CD4-positive, alpha-beta memory T cell (primary cell): ENCODE data around the gene TOMM40. TPM values are rescaled to one million over a fixed set of nuclear protein-coding genes. Genes with fewer than 3 reads are reported as not detected.
"Not testable (repeated sequence)": the region's sequence is repeated elsewhere in the genome, so short reads cannot be mapped to it uniquely, and the experiment has no call there.

Experiments used
- CTCF ChIA-PET: fragments of 350-600 bp; sonication (Branson Sonifier 250); formaldehyde crosslinking; loops from one replicate; lab custom pipeline; 2021; ENCODE audit warnings: inconsistent platforms; ENCODE audit not compliant: partially characterized antibody; lab: Charles Lee
- POLR2A ChIA-PET: fragments of 350-600 bp; sonication (Branson Sonifier 250); formaldehyde crosslinking; loops from one replicate; lab custom pipeline; 2021; ENCODE audit not compliant: partially characterized antibody; lab: Charles Lee
- DNase-seq, 5 donors: peaks; one replicate each; pipeline versions ENCODE4 v3.0.0 to v3.0.0-alpha.2; 2020 to 2022; ENCODE audit warnings: mixed read lengths in 1 of 5
- H3K27ac ChIP-seq: one replicate; pipeline ENCODE4 v1.7.0; 2013; ENCODE audit warnings: low read depth, low read length
- H3K27me3 ChIP-seq: 2 replicates; pipeline ENCODE4 v1.7.0; 2013; ENCODE audit warnings: mild to moderate bottlenecking, low read length, moderate library complexity; ENCODE audit not compliant: insufficient read depth
- H3K36me3 ChIP-seq: 2 replicates; pipeline ENCODE4 v1.7.0; 2013; ENCODE audit warnings: mild to moderate bottlenecking, low read length, moderate library complexity; ENCODE audit not compliant: insufficient read depth
- H3K4me1 ChIP-seq: 2 replicates; pipeline ENCODE4 v1.7.0; 2013; ENCODE audit warnings: mild to moderate bottlenecking, low read length, moderate library complexity; ENCODE audit not compliant: insufficient read depth
- H3K4me3 ChIP-seq, 2 donors: one replicate each; pipeline ENCODE4 v1.7.0; 2013; ENCODE audit warnings: low read length in 2 of 2, mild to moderate bottlenecking in 1 of 2
- H3K9me3 ChIP-seq, 2 donors: one replicate each; pipeline ENCODE4 v1.7.0; 2013; ENCODE audit warnings: low read length in 2 of 2, control low read depth in 1 of 2; ENCODE audit not compliant: control insufficient read depth in 1 of 2
- H3K27ac Mint-ChIP-seq, 7 donors: one replicate each; pipeline ENCODE4 v1.8.0; 2020 to 2021; ENCODE audit warnings: mixed read lengths in 7 of 7, mild to moderate bottlenecking in 6 of 7, inconsistent platforms in 3 of 7, moderate library complexity in 3 of 7
- H3K27me3 Mint-ChIP-seq, 2 donors: one replicate each; pipeline ENCODE4 v1.8.0; 2020 to 2021; ENCODE audit warnings: mixed read lengths in 2 of 2
- H3K36me3 Mint-ChIP-seq, 2 donors: one replicate each; pipeline ENCODE4 v1.8.0; 2020 to 2021; ENCODE audit warnings: mixed read lengths in 2 of 2, inconsistent platforms in 1 of 2, mild to moderate bottlenecking in 1 of 2
- H3K4me1 Mint-ChIP-seq, 4 donors: one replicate each; pipeline ENCODE4 v1.8.0; 2020 to 2021; ENCODE audit warnings: mixed read lengths in 4 of 4, mild to moderate bottlenecking in 1 of 4
- H3K4me3 Mint-ChIP-seq, 8 donors: one replicate each; pipeline ENCODE4 v1.8.0; 2020 to 2021; ENCODE audit warnings: mixed read lengths in 8 of 8, mild to moderate bottlenecking in 7 of 8, moderate library complexity in 6 of 8, inconsistent platforms in 3 of 8
- H3K9me3 Mint-ChIP-seq, 8 donors: one replicate each; pipeline ENCODE4 v1.8.0; 2020 to 2021; ENCODE audit warnings: mixed read lengths in 8 of 8, mild to moderate bottlenecking in 5 of 8, inconsistent platforms in 3 of 8, moderate library complexity in 1 of 8
- intact Hi-C: fragments of 100-400 bp; cut with micrococcal nuclease; formaldehyde crosslinking; loops from one replicate; pipeline ENCODE4 v1.15.1; 2023
- polyA plus RNA-seq, 2 donors: library from polyadenylated mRNA; unstranded; fragments of 300-500 nt; fragmentation: Illumina TruSeq; gene quantifications; one replicate each; pipeline ENCODE4 v1.2.3, GENCODE V29; 2021
- total RNA-seq, 2 experiments: library from RNA; stranded (reverse); gene quantifications; one replicate each; pipeline ENCODE4 v1.2.3, GENCODE V29; 2021

The TOMM40 gene
- total and polyA plus RNA-seq, 4 experiments from 2014 or later = 30.9 to 43.6 (median 33.7) TPM

DNA sequence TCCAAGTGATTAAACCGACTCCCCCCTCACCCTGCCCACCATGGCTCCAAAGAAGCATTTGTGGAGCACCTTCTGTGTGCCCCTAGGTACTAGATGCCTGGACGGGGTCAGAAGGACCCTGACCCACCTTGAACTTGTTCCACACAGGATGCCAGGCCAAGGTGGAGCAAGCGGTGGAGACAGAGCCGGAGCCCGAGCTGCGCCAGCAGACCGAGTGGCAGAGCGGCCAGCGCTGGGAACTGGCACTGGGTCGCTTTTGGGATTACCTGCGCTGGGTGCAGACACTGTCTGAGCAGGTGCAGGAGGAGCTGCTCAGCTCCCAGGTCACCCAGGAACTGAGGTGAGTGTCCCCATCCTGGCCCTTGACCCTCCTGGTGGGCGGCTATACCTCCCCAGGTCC, 16.6 kb downstream of the TOMM40 start:
- Histone ChIP-seq H3K27me3 (peaks cover 12% of the 10 kb centered on the region), H3K9me3 (no peaks in the 10 kb centered on the region), H3K36me3 (no peaks in the 10 kb centered on the region), H3K4me1 (no peaks in the 10 kb centered on the region), H3K27ac (no peak overlapping the region), H3K4me3 (no peak overlapping the region)
- Mint-ChIP-seq H3K27me3 (peaks cover 19 to 22% of the 10 kb centered on the region in 2 donors), H3K4me3 (no peak overlapping the region), H3K9me3 (no peaks in the 10 kb centered on the region), H3K27ac (no peak overlapping the region), H3K4me1 (peaks cover 6 to 9% (median 8%) of the 10 kb centered on the region in 4 donors), H3K36me3 (peaks cover 2 to 5% of the 10 kb centered on the region in 2 donors)
- ChIA-PET CTCF (no interaction called here), POLR2A (no interaction called here)
- intact Hi-C loops = no loop called here
- DNase-seq = no peak

DNA sequence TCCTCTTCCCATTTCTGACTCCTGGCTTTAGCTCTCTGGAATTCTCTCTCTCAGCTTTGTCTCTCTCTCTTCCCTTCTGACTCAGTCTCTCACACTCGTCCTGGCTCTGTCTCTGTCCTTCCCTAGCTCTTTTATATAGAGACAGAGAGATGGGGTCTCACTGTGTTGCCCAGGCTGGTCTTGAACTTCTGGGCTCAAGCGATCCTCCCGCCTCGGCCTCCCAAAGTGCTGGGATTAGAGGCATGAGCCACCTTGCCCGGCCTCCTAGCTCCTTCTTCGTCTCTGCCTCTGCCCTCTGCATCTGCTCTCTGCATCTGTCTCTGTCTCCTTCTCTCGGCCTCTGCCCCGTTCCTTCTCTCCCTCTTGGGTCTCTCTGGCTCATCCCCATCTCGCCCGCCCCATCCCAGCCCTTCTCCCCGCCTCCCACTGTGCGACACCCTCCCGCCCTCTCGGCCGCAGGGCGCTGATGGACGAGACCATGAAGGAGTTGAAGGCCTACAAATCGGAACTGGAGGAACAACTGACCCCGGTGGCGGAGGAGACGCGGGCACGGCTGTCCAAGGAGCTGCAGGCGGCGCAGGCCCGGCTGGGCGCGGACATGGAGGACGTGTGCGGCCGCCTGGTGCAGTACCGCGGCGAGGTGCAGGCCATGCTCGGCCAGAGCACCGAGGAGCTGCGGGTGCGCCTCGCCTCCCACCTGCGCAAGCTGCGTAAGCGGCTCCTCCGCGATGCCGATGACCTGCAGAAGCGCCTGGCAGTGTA, 17.2 kb downstream of the TOMM40 start:
- DNase-seq = no peak
- H3K4me1 Mint-ChIP-seq = peaks cover 5 to 9% (median 8%) of the 10 kb centered on the region in 4 donors
- intact Hi-C loops = no loop called here
- H3K4me1 ChIP-seq = no peaks in the 10 kb centered on the region
- H3K36me3 ChIP-seq = no peaks in the 10 kb centered on the region
- no peaks in the 10 kb centered on the region for H3K9me3 ChIP-seq
- H3K36me3 Mint-ChIP-seq = peaks cover 0 to 2% of the 10 kb centered on the region in 2 donors
- no peak overlapping the region for H3K27ac ChIP-seq
- ChIA-PET POLR2A (no interaction called here), CTCF (no interaction called here)
- H3K27ac Mint-ChIP-seq = no peak overlapping the region
- H3K4me3 ChIP-seq = no peak overlapping the region
- peaks cover 12% of the 10 kb centered on the region for H3K27me3 ChIP-seq
- H3K4me3 Mint-ChIP-seq = no peak overlapping the region
- no peaks in the 10 kb centered on the region for H3K9me3 Mint-ChIP-seq
- peaks cover 24 to 28% of the 10 kb centered on the region in 2 donors for H3K27me3 Mint-ChIP-seq

GRCh38 chr19:44908836-44909261, 17.8 kb downstream of the TOMM40 start:
- DNase-seq = no peak
- CTCF ChIA-PET = no interaction called here
- Histone ChIP-seq H3K4me1 (no peaks in the 10 kb centered on the region), H3K27me3 (peaks cover 12% of the 10 kb centered on the region), H3K27ac (no peak overlapping the region), H3K4me3 (no peak overlapping the region), H3K9me3 (no peaks in the 10 kb centered on the region), H3K36me3 (no peaks in the 10 kb centered on the region)
- intact Hi-C loops = no loop called here
- no peaks in the 10 kb centered on the region for H3K36me3 Mint-ChIP-seq
- no peak overlapping the region for H3K4me3 Mint-ChIP-seq
- H3K27me3 Mint-ChIP-seq = peaks cover 28 to 32% of the 10 kb centered on the region in 2 donors
- peaks cover 5 to 9% (median 8%) of the 10 kb centered on the region in 4 donors for H3K4me1 Mint-ChIP-seq
- H3K9me3 Mint-ChIP-seq = no peaks in the 10 kb centered on the region
- H3K27ac Mint-ChIP-seq = no peak overlapping the region
- POLR2A ChIA-PET = no interaction called here

- Histone ChIP-seq H3K27me3 (peaks cover 12% of the 10 kb centered on the region), H3K36me3 (no peaks in the 10 kb centered on the region), H3K27ac (no peak overlapping the region), H3K4me1 (peaks cover 4% of the 10 kb centered on the region), H3K4me3 (no peak overlapping the region), H3K9me3 (no peaks in the 10 kb centered on the region)
- H3K4me1 Mint-ChIP-seq = peaks cover 7 to 15% (median 12%) of the 10 kb centered on the region in 4 donors
- no peak for DNase-seq
- no peaks in the 10 kb centered on the region for H3K9me3 Mint-ChIP-seq
- intact Hi-C loops = no loop called here
- peaks cover 29 to 39% of the 10 kb centered on the region in 2 donors for H3K27me3 Mint-ChIP-seq
- no peaks in the 10 kb centered on the region for H3K36me3 Mint-ChIP-seq
- ChIA-PET CTCF (no interaction called here), POLR2A (no interaction called here)
- H3K27ac Mint-ChIP-seq = no peak overlapping the region
- H3K4me3 Mint-ChIP-seq = no peak overlapping the region
Measured at GRCh38 chr19:44909775-44910174, 18.7 kb downstream of the TOMM40 start.

DNA sequence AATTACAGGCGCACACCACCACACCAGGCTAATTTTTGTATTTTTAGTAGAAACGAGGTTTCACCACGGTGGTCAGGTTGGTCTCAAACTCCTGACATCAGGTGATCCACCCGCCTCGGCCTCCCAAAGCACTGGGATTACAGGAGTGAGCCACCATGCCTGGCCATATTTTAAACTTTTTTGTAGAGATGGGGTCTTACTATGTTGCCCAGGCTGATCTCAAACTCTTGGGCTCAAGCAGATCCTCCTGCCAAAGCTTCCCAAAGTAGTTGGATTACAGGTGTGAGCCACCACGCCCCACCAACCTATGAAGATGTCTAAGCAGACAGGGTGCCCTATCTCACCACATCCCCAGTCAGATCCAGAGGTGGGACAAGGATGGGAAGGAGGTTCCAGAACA, 20.8 kb downstream of the TOMM40 start:
- DNase-seq, H3K27ac ChIP-seq, POLR2A ChIA-PET, H3K9me3 Mint-ChIP-seq, H3K36me3 Mint-ChIP-seq, CTCF ChIA-PET, H3K4me1 Mint-ChIP-seq, H3K4me3 Mint-ChIP-seq, H3K4me1 ChIP-seq, H3K36me3 ChIP-seq, H3K4me3 ChIP-seq, H3K9me3 ChIP-seq, H3K27ac Mint-ChIP-seq, intact Hi-C loops, H3K27me3 ChIP-seq: not testable (repeated sequence)
- H3K27me3 Mint-ChIP-seq = peaks cover 21 to 27% of the 10 kb centered on the region in 2 donors

DNA sequence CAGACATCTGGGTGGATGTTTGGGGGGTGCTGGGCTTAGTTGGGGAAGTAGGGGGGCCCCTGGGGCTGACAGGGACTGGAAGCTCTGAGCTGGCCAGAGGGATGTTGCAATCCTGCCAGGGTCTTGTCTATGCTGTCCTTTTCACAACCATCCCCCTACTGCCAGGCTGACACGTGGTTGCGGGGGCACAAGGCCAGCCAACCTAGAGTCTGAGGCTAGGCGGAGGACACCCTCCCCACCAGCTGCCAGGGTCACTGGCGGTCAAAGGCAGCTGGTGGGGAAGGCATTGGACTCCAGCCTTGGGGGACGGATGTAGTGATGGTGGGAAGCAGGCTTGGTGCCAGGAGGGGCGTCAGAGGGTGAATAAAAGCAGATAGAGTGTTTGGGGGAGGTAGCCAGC, 21.8 kb downstream of the TOMM40 start:
- Mint-ChIP-seq H3K9me3 (no peaks in the 10 kb centered on the region), H3K4me1 (peaks cover 5 to 9% (median 7%) of the 10 kb centered on the region in 4 donors), H3K27me3 (peaks cover 18 to 24% of the 10 kb centered on the region in 2 donors), H3K27ac (no peak overlapping the region), H3K36me3 (no peaks in the 10 kb centered on the region), H3K4me3 (peak overlapping the region in 2 of 8 donors; percentile 59 to 71)
- Histone ChIP-seq H3K36me3 (no peaks in the 10 kb centered on the region), H3K4me3 (no peak overlapping the region), H3K4me1 (peaks cover 6% of the 10 kb centered on the region), H3K27ac (no peak overlapping the region), H3K9me3 (no peaks in the 10 kb centered on the region), H3K27me3 (no peaks in the 10 kb centered on the region)
- intact Hi-C loops = no loop called here
- DNase-seq = no peak
- CTCF ChIA-PET = interaction anchor here (1.5 kb wide), 1 partner anchor 8 kb away, joined by 3 read pairs; no protein-coding TSS in a partner anchor
- POLR2A ChIA-PET = no interaction called here

DNA sequence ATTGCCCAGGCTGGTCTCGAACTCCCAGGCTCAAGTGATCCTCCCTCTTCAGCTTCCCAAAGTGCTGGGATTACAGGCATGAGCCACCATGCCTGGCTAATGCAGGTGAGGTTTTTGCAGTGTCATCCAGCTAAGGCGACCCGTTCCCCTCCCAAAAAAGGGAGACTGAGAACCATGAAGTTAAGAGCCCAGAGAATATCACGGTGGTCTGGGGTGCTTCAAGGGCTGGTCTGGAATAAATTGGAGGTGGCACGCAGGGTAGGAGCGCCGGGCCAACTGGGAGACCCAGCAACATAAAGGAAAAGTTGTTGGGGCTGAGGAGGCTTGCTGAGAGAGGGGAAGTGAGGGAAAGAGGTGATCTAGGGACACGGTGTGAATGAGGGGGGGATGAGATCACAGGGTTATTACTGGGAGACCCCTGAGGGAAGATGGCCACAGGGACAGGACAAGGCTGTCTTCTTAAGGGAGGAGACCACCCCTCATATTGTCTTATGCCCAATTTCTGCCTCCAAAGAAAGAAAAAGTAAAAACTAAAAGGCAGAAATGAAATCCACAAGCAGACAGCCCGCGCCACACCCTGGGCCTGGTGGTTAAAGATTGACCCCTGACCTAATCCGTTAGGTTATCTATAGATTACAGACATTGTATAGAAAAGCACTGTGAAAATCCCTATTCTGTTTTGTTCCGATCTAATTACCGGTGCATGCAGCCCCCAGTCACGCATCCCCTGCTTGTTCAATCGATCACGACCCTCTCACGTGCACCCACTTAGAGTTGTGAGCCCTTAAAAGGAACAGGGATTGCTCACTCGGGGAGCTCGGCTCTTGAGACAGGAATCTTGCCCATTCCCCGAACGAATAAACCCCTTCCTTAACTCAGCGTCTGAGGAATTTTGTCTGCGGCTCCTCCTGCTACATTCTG, 22.7 kb downstream of the TOMM40 start:
- H3K4me3 ChIP-seq, H3K9me3 Mint-ChIP-seq, H3K36me3 ChIP-seq, H3K4me1 ChIP-seq, H3K4me1 Mint-ChIP-seq, H3K36me3 Mint-ChIP-seq, DNase-seq, POLR2A ChIA-PET, H3K27ac ChIP-seq, intact Hi-C loops, H3K27me3 ChIP-seq, H3K9me3 ChIP-seq: not testable (repeated sequence)
- Mint-ChIP-seq H3K27me3 (peaks cover 14 to 24% of the 10 kb centered on the region in 2 donors), H3K4me3 (peak overlapping the region in 7 of 8 donors; percentile 46 to 90 (median 61)), H3K27ac (peak overlapping the region in 1 of 7 donors; percentile 52)
- CTCF ChIA-PET = interaction anchor here (1.5 to 1.9 kb wide), 2 partner anchors 9 kb away, joined by 3 to 5 read pairs; no protein-coding TSS in a partner anchor
